Neural crest cell (in vitro differentiated cells): ENCODE results near the gene LEMD3. TPM values are rescaled to one million over a fixed set of nuclear protein-coding genes. Genes with fewer than 3 reads are reported as not detected.

Experiments
- DNase-seq: peaks from one replicate; pipeline ENCODE4 v3.0.0; 2021; ENCODE audit warnings: low read depth, mixed read lengths, low spot score
- H3K27ac Mint-ChIP-seq: one replicate; pipeline ENCODE4 v1.8.0; 2021; ENCODE audit warnings: mild to moderate bottlenecking, mixed read lengths; ENCODE audit not compliant: unreplicated experiment
- H3K27me3 Mint-ChIP-seq: 2 replicates; pipeline ENCODE4 v1.8.0; 2021; ENCODE audit warnings: low read depth, mild to moderate bottlenecking, mixed read lengths
- H3K36me3 Mint-ChIP-seq: 2 replicates; pipeline ENCODE4 v1.8.0; 2021; ENCODE audit warnings: low read depth, mild to moderate bottlenecking, mixed read lengths
- H3K4me1 Mint-ChIP-seq: 2 replicates; pipeline ENCODE4 v1.8.0; 2021; ENCODE audit warnings: mixed read lengths
- H3K4me3 Mint-ChIP-seq: one replicate; pipeline ENCODE4 v1.8.0; 2021; ENCODE audit warnings: mild to moderate bottlenecking, mixed read lengths
- H3K9me3 Mint-ChIP-seq: 2 replicates; pipeline ENCODE4 v1.8.0; 2021; ENCODE audit warnings: mixed read lengths
- CTCF ChIP-seq: fragments of 200-600 bp; sonication (generic); conservative IDR thresholded peaks from 2 replicates; pipeline ENCODE4 v1.5.0; 2021; ENCODE audit warnings: antibody characterized with exemption, mild to moderate bottlenecking
- total RNA-seq: library from RNA; stranded (reverse); gene quantifications from 2 replicates; pipeline ENCODE4 v1.2.1, GENCODE V29; 2021

The LEMD3 gene
- total RNA-seq, 1 donor from 2014 or later, result 27.8 TPM

- Mint-ChIP-seq H3K9me3 (peaks cover 5% of the 10 kb centered on the region), H3K4me3 (no peak overlapping the region), H3K27ac (no peak overlapping the region), H3K27me3 (no peaks in the 10 kb centered on the region), H3K4me1 (no peaks in the 10 kb centered on the region), H3K36me3 (no peaks in the 10 kb centered on the region)
- DNase-seq, result no peak
- no peak for TF ChIP-seq CTCF
These were observed 124.4 kb downstream of the LEMD3 start for GRCh38 chr12:65293735-65294134.

GRCh38 chr12:65294641-65295262, 125.4 kb downstream of the LEMD3 start:
- Mint-ChIP-seq H3K27ac (no peak overlapping the region), H3K36me3 (no peaks in the 10 kb centered on the region), H3K9me3 (peaks cover 5% of the 10 kb centered on the region), H3K27me3 (no peaks in the 10 kb centered on the region), H3K4me1 (no peaks in the 10 kb centered on the region), H3K4me3 (no peak overlapping the region)
- no peak for TF ChIP-seq CTCF
- DNase-seq, result no peak

- Mint-ChIP-seq H3K27me3 (no peaks in the 10 kb centered on the region), H3K27ac (no peak overlapping the region), H3K4me1 (no peaks in the 10 kb centered on the region), H3K4me3 (no peak overlapping the region), H3K9me3 (peaks cover 5% of the 10 kb centered on the region), H3K36me3 (no peaks in the 10 kb centered on the region)
- DNase-seq, result no peak
- TF ChIP-seq CTCF, result no peak
These were observed 127.3 kb downstream of the LEMD3 start for GRCh38 chr12:65296508-65297265.

Other genes starting within 250 kb of the LEMD3 start
- not detected in 2 replicates for gene WIF1, start 48.3 kb upstream of the LEMD3 start, total RNA-seq
- gene MSRB3, start 109.1 kb downstream of the LEMD3 start, total RNA-seq, result 7.8 and 8.3 TPM in 2 replicates